ENCODE results near the gene SCAMP4. TPM values are rescaled to one million over a fixed set of nuclear protein-coding genes. Genes with fewer than 3 reads are reported as not detected.
A peak's percentile ranks its signal among the peaks of the same experiment; 100 is the strongest.

SCAMP4 gene
- polyA plus RNA-seq, 1 of the 3 experiments (the other 2 are of a cell fraction), result 30.0 TPM

DNA sequence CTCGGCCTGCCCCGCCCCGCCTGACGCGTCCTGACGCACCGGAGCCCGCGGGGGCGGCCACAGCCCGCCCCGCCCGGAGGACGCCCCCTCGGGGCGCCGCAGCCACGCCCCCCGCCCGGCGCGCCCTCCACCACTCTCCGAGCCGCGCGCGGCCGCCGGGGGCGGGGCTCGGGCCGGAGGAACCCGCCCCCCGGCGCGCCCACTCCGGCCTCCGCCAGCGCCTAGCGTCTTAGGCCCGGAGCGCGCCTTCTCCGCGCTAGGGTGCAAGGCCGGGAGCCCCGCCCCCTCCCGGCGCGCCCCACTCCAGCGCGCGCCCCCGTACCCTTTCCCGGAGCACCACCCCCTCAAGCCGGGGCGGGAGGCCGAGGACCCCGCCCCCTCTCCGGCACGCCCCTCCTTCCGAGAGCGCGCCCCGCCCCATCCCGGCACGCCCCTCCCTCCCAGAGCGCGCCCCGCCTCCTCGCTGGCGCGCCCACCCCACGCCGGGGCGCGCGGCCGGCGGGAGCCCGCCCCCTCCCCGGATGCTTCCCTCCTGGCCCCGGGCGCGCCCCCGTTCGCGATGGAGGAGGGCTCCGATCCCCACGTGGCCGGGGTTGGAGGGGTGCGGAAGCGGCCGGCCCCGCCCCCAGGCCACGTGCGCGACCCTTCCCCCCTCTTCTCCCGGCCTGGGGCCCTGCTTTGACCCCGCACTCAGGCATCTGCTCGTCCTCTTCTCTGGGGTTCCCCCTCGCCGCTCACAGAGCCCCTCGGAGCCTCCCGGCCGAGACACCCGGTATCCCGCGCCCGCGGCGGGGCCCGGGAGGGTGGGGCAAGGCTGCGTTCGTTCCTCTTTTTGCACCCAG lies 41.3 kb upstream of the SCAMP4 start (continued):
- TF ChIP-seq, protein P1, sequence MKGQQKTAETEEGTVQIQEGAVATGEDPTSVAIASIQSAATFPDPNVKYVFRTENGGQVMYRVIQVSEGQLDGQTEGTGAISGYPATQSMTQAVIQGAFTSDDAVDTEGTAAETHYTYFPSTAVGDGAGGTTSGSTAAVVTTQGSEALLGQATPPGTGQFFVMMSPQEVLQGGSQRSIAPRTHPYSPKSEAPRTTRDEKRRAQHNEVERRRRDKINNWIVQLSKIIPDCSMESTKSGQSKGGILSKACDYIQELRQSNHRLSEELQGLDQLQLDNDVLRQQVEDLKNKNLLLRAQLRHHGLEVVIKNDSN (IDR thresholded peaks at IDR 0.05; ENCODE audit: borderline replicate concordance, low read depth), result peak; percentile 91
- TF ChIP-seq EZH2phosphoT487 (IDR thresholded peaks at IDR 0.05; ENCODE audit: borderline replicate concordance, low read depth), result no peak
- no peak for TF ChIP-seq YY1 (IDR thresholded peaks at IDR 0.05; ENCODE audit: low read depth)
- TF ChIP-seq RCOR1 (IDR thresholded peaks at IDR 0.05; ENCODE audit: low read length), result no peak
- no peak for TF ChIP-seq SMC3 (IDR thresholded peaks at IDR 0.05; ENCODE audit: low read depth, low read length)
- no peak for TF ChIP-seq GATA2 (CRISPR knock-in tag; IDR thresholded peaks at IDR 0.05)
- TF ChIP-seq JUND (IDR thresholded peaks at IDR 0.05), result no peak
- TF ChIP-seq TCF12 (IDR thresholded peaks at IDR 0.05), result no peak
- TF ChIP-seq TEAD4 (IDR thresholded peaks at IDR 0.05; ENCODE audit: borderline replicate concordance, insufficient read depth), result no peak
- TF ChIP-seq ELF1 (IDR thresholded peaks at IDR 0.05), result peak; percentile 57
- TF ChIP-seq NFIC (IDR thresholded peaks at IDR 0.05; ENCODE audit: borderline replicate concordance), result no peak
- TF ChIP-seq, protein P2, sequence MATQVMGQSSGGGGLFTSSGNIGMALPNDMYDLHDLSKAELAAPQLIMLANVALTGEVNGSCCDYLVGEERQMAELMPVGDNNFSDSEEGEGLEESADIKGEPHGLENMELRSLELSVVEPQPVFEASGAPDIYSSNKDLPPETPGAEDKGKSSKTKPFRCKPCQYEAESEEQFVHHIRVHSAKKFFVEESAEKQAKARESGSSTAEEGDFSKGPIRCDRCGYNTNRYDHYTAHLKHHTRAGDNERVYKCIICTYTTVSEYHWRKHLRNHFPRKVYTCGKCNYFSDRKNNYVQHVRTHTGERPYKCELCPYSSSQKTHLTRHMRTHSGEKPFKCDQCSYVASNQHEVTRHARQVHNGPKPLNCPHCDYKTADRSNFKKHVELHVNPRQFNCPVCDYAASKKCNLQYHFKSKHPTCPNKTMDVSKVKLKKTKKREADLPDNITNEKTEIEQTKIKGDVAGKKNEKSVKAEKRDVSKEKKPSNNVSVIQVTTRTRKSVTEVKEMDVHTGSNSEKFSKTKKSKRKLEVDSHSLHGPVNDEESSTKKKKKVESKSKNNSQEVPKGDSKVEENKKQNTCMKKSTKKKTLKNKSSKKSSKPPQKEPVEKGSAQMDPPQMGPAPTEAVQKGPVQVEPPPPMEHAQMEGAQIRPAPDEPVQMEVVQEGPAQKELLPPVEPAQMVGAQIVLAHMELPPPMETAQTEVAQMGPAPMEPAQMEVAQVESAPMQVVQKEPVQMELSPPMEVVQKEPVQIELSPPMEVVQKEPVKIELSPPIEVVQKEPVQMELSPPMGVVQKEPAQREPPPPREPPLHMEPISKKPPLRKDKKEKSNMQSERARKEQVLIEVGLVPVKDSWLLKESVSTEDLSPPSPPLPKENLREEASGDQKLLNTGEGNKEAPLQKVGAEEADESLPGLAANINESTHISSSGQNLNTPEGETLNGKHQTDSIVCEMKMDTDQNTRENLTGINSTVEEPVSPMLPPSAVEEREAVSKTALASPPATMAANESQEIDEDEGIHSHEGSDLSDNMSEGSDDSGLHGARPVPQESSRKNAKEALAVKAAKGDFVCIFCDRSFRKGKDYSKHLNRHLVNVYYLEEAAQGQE (IDR thresholded peaks at IDR 0.05; ENCODE audit: low read depth, low read length), result peak; percentile 33; the same call in 1 of the 2 replicates
- TF ChIP-seq CHD2 (IDR thresholded peaks at IDR 0.05; ENCODE audit: low read length, partially characterized antibody), result peak; percentile 69
- TF ChIP-seq RFX5 (IDR thresholded peaks at IDR 0.05; ENCODE audit: low read length), result no peak
- TF ChIP-seq, protein P3, sequence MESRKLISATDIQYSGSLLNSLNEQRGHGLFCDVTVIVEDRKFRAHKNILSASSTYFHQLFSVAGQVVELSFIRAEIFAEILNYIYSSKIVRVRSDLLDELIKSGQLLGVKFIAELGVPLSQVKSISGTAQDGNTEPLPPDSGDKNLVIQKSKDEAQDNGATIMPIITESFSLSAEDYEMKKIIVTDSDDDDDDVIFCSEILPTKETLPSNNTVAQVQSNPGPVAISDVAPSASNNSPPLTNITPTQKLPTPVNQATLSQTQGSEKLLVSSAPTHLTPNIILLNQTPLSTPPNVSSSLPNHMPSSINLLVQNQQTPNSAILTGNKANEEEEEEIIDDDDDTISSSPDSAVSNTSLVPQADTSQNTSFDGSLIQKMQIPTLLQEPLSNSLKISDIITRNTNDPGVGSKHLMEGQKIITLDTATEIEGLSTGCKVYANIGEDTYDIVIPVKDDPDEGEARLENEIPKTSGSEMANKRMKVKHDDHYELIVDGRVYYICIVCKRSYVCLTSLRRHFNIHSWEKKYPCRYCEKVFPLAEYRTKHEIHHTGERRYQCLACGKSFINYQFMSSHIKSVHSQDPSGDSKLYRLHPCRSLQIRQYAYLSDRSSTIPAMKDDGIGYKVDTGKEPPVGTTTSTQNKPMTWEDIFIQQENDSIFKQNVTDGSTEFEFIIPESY (IDR thresholded peaks at IDR 0.05; ENCODE audit: borderline replicate concordance, low read depth), result no peak
